ENCODE data around the gene KLHL17.
A peak's percentile ranks its signal among the peaks of the same experiment; 100 is the strongest.

Gene KLHL17

GRCh38 chr1:952603-953002 is 7.8 kb upstream of the KLHL17 start:
- no peak for DNase-seq (ENCODE audit: low spot score)

- DNase-seq (ENCODE audit: low spot score) = no peak
Observed at GRCh38 chr1:953524-954320, 6.7 kb upstream of the KLHL17 start.

- no peak for DNase-seq (ENCODE audit: low spot score)
Observed at GRCh38 chr1:954927-955326, 5.5 kb upstream of the KLHL17 start.

GRCh38 chr1:955474-955873 is 4.9 kb upstream of the KLHL17 start:
- no peak for DNase-seq (ENCODE audit: low spot score)

- DNase-seq (ENCODE audit: low spot score) = no peak
Observed at GRCh38 chr1:956636-957035, 3.7 kb upstream of the KLHL17 start.

DNA sequence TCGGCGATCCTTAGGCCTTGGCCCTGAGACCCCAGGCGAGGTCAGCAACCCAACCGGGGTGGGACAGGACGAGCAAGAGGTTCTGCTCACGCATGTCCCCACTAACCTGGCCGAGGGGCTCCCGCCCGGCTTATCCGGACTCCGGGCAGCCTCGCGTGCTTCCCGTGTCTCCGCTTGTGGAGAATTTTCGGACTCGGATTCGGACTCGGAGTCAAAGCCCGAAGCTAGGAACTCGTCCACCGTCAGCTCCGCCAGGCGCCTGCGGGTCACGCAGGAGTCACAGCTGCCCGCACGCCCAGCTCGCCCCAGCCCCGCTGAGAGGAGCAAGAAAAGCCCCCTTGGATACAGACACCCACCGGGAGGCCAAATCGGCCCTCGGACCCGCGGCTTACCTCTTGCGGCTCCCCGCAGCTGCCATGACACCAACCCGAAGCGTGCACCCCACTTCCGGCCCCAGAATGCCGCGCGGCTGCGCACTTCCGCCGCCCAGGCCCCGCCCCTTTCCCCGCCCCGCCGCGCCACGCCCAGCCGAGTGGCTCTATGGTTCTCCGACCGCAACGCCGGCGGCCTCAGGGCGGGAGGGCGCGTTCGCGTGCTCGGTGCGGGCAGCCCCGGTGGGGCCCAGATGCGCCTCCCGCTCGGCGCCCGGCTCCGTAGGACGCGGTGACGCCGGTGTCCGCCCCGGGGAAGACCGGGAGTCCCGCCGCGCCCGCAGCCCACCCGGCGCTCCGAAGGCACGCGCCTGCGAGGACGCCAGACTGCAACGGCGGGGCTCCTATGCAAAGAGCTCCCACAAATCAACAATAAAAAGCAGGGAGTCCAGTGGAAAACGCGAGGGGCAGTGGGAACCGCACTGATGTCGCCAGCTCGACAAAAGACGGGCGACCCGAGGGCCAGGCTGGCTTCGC is 1.3 kb upstream of the KLHL17 start, which contains the start of gene NOC2L:
NOC2L (minus strand) TSS at position 434 of the 908 bp plus-strand sequence; CDS start at position 418, 16 bp downstream.
- peak; percentile 97 for DNase-seq (ENCODE audit: low spot score)

GRCh38 chr1:959731-960362 is 537 bp upstream of the KLHL17 start:
- DNase-seq (ENCODE audit: low spot score) = no peak

- DNase-seq (ENCODE audit: low spot score) = no peak
Observed at GRCh38 chr1:961132-961669, 817 bp downstream of the KLHL17 start.

DNA sequence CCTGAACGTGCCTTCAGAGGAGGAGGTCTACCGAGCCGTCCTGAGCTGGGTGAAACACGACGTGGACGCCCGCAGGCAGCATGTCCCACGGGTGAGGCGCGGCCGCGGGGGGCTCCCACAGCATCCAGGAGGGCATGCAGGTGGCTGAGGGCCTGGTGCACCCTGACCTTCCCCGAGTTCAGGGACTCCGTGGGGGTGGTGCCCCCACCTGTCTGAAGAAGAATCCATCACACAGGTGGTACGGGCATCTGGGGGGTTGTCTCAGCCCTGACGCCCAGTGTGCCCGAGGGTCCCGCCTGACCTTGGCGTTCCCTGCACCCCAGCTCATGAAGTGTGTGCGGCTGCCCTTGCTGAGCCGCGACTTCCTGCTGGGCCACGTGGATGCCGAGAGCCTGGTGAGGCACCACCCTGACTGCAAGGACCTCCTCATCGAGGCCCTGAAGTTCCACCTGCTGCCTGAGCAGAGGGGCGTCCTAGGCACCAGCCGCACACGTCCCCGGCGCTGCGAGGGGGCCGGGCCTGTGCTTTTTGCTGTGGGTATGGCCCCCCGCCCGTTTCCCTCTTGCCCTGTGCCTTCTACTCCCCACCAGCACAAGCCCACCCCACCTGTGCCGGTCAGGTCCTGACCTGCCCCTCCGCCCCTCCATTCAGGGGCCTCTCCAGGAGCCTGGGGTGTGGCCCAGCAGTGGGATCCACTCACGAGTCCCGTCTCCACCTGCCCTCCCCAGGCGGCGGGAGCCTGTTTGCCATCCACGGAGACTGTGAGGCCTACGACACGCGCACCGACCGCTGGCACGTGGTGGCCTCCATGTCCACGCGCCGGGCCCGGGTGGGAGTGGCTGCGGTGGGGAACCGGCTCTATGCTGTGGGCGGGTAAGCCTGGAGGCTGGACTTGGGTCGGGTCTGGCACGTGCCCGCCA is 2.3 kb downstream of the KLHL17 start:
- no peak for DNase-seq (ENCODE audit: low spot score)

DNA sequence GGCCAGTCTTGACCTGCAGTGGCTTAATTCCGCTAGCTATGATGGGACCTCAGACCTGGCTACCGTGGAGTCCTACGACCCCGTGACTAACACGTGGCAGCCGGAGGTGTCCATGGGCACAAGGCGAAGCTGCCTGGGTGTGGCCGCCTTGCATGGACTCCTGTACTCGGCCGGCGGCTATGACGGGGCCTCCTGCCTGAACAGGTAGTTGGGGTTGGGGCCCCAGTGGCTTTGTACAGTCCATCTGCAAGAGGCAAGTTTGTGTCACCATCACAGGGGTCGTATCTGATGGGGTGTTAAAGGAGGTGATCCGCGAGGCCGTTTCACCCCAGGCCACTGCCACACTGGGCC is 2.9 kb downstream of the KLHL17 start:
- no peak for DNase-seq (ENCODE audit: low spot score)

DNA sequence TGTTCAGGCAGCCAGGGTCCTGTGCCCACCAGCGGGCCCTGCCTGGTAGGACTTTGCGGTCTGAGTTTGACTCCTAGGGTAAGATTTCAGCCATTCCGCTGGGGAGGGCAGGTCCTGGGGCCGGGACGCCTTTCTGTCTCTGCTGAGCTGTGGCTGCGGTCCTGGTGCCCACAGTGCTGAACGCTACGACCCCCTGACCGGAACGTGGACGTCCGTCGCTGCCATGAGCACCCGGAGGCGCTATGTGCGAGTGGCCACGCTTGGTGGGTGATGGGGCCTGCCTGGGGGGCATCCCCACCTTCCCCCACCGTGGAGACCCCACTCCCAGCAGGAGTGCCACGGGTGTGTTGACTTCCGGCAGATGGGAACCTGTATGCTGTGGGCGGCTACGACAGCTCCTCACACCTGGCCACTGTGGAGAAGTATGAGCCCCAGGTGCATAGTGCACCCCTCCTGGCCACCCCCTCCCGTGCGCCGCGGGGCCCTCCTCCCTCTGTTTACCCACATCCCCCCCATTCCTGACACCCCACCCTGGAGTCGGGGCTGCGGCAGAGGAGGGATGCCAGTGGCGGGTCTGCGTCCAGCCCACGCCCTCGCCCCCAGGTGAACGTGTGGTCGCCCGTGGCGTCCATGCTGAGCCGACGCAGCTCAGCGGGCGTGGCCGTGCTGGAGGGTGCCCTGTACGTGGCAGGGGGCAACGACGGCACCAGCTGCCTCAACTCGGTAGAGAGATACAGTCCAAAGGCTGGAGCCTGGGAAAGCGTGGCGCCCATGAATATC is 3.6 kb downstream of the KLHL17 start:
- no peak for DNase-seq (ENCODE audit: low spot score)

- DNase-seq (ENCODE audit: low spot score) = no peak
Observed at GRCh38 chr1:964691-965525, 4.5 kb downstream of the KLHL17 start.

DNA sequence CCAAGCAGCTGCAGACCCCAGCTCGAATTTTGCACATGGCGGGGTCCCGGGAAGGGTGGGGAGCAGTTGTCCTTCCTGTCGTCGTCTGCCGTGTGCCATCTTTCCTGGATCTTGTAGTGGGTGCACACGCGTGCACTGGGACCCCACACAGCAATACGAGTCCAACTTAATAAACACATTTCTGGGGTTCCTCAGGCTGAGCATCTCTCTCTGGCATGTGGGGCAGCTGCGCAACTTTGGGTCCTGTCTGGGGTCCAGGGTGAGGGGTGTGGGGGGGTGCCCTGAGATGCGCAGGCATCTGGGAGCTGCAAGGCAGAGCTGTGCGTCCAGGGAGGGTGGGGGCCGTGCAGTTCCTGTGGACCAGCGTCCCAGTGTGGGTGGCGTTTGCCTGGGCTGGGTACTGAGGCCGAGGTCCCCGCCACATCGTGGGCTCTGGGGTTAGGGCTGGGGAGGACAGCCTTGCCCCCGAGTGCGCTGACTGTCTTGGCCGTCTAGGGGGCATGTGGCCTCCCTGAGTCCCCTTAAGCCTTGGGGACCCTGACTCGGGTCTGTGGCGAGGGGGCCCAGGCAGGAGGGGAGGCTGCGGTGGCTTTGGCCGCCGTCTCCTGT is 5.2 kb downstream of the KLHL17 start:
- no peak for DNase-seq (ENCODE audit: low spot score)

GRCh38 chr1:966135-966703 is 5.8 kb downstream of the KLHL17 start, which contains the start of gene PLEKHN1:
PLEKHN1 (plus strand) TSS chr1:966482; CDS start chr1:966532, 50 bp downstream.
- peak; percentile 28 for DNase-seq (ENCODE audit: low spot score)

- DNase-seq (ENCODE audit: low spot score) = peak; percentile 81
Observed at GRCh38 chr1:966704-967300, 6.4 kb downstream of the KLHL17 start.

DNA sequence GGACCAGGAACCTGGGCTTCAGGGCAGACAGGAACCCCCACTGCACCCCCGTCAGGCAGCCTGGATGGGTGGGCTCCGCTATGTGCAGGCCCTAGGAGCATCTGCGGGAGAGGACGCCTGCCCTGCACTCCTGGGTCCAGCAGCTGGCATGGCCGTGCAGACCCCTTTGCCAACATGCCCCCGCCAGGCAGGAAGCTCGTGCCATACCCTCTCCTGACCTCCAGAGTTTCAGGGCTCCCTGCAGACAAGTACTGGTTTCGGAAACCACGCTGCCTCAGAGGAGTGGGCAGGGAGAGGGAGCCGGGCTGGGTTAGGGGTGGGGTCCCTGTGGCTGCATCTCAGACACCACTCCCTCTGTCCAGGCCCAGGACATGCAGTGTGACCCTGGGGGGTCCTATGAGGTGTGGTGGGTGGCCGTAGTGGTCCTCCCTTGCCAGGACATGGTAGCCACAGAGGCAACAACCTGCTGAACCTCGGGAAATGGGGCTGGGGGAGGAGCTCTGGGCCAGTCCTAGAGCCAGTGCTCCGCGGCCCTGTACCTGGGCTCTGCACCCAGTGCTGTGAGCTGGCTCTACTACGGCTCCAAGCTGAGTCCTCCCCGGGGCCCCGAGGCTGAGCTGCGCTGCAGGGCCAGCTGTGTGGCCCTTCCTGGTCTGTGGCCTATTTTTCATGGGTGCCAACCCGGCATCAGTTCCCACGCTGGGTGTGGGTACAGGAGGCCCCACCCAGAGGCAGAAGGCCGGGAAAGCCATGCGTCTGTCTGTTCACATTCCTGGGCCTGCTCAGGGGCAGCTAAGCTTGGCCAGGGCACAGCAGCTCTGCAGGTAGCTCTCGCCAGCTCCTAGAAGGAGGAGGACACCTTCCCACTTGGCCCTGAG is 7.3 kb downstream of the KLHL17 start:
- DNase-seq (ENCODE audit: low spot score) = no peak

DNA sequence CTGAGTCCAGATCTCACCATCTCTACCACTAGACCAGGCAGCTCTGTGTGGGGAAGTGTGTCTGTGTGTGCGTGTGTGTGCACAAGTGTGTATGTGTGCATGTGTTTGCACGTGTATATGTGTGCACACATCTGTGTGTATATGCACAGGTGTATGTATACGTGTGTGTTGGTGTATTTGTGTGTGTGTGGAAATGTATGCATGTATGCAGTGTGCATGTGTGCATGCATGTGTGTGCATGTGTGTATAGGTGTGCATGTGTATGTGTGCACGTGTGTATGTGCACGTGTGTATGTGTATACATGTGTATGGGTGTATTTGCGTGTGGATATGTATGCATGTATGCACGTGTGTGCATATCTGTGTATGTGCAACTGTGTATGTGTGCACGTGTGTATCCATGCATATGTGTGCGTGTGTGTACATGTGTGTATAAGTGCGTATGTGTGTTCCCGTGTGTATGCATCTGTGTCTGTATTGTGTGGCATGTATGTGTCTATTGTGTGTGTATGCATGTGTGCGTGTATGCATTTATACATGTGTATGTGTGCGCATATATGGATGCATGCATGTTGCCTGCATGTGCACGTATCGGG is 9.0 kb downstream of the KLHL17 start:
- DNase-seq (ENCODE audit: low spot score) = no peak
